Measurements from ENCODE around the gene ATOX1. TPM values are rescaled to one million over a fixed set of nuclear protein-coding genes. Genes with fewer than 3 reads are reported as not detected.
A peak's percentile ranks its signal among the peaks of the same experiment; 100 is the strongest.

ATOX1 gene
- total and polyA plus RNA-seq, 2 donors from 2014 or later = 83.2 to 611 TPM

DNA sequence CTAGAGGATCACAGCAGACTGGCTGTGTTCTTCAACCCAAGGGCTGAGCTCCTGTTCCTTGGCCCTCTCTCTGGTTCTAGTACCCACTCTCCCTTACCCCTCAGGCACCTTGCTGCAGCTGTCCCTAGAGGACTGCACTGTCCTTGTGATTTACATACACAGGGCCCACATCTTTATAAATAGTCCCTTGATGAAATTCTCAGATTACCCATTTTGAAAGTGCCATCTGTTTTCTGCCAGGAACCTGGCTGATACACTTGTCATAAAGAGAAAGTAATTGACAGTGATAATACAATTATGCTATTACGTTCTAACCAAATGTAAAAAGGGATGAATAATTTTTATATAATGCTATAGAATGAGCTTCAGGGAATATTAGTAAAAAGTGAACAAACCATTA is 55.2 kb downstream of the ATOX1 start:
- H3K27me3 ChIP-seq (ENCODE audit: control insufficient read depth, insufficient read depth, low read length) = no peaks in the 10 kb centered on the region
- no peaks in the 10 kb centered on the region for H3K9me3 ChIP-seq (ENCODE audit: control insufficient read depth in 2 of 3, insufficient read depth in 1 of 3, low read length in 3 of 3)
- FAIRE-seq (no peak), DNase-seq (no peak)
- H3K9ac ChIP-seq (ENCODE audit: low read length in 3 of 3) = no peak overlapping the region
- H3K27ac ChIP-seq (ENCODE audit: low read depth in 2 of 2, low read length in 2 of 2) = no peak overlapping the region
- TF ChIP-seq, protein P1, sequence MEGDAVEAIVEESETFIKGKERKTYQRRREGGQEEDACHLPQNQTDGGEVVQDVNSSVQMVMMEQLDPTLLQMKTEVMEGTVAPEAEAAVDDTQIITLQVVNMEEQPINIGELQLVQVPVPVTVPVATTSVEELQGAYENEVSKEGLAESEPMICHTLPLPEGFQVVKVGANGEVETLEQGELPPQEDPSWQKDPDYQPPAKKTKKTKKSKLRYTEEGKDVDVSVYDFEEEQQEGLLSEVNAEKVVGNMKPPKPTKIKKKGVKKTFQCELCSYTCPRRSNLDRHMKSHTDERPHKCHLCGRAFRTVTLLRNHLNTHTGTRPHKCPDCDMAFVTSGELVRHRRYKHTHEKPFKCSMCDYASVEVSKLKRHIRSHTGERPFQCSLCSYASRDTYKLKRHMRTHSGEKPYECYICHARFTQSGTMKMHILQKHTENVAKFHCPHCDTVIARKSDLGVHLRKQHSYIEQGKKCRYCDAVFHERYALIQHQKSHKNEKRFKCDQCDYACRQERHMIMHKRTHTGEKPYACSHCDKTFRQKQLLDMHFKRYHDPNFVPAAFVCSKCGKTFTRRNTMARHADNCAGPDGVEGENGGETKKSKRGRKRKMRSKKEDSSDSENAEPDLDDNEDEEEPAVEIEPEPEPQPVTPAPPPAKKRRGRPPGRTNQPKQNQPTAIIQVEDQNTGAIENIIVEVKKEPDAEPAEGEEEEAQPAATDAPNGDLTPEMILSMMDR (IDR thresholded peaks at IDR 0.05; ENCODE audit: borderline replicate concordance, extremely low read depth, insufficient read depth) = no peak
- H3K36me3 ChIP-seq (ENCODE audit: control insufficient read depth in 2 of 3, insufficient read depth in 3 of 3, low read length in 3 of 3) = no peaks in the 10 kb centered on the region
- peaks cover 7 to 11% (median 9%) of the 10 kb centered on the region in 3 donors for H3K4me1 ChIP-seq (ENCODE audit: control insufficient read depth in 2 of 3, insufficient read depth in 2 of 3, low read depth in 1 of 3, low read length in 3 of 3)
- H3K4me3 ChIP-seq (ENCODE audit: low read length in 3 of 3) = no peak overlapping the region
- intact Hi-C loops (cut with DNase I) = no loop called here

DNA sequence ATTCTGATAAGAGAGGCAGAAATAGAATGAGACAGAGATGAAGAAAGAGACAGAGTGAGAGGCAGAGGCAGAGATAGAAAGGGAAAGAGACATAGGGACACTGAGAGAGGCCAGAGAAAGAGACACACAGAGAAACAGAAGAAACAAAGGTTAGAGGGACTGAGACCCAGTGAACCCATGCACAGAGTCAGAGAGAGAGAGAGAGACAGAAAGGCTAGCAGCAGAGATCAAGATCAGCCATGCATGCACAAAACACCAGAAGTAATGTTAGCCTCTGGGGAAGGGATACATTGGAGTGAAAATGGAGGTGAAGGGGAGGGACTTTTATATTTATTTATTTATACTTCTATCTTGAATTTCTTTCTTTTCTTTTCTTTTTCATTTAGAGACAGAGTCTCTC is 57.6 kb downstream of the ATOX1 start:
- DNase-seq = peak in 3 of 5 donors; percentile 31 to 77 (median 77)
- TF ChIP-seq, protein P1 (IDR thresholded peaks at IDR 0.05; ENCODE audit: borderline replicate concordance, extremely low read depth, insufficient read depth) = no peak
- no peak overlapping the region for H3K27ac ChIP-seq (ENCODE audit: low read depth in 2 of 2, low read length in 2 of 2)
- no peak overlapping the region for H3K9ac ChIP-seq (ENCODE audit: low read length in 3 of 3)
- H3K4me3 ChIP-seq (ENCODE audit: low read length in 3 of 3) = peak overlapping the region in 1 of 3 donors; percentile 23
- no peaks in the 10 kb centered on the region for H3K9me3 ChIP-seq (ENCODE audit: control insufficient read depth in 2 of 3, insufficient read depth in 1 of 3, low read length in 3 of 3)
- H3K36me3 ChIP-seq (ENCODE audit: control insufficient read depth in 2 of 3, insufficient read depth in 3 of 3, low read length in 3 of 3) = no peaks in the 10 kb centered on the region
- no peaks in the 10 kb centered on the region for H3K27me3 ChIP-seq (ENCODE audit: control insufficient read depth, insufficient read depth, low read length)
- FAIRE-seq = no peak
- intact Hi-C loops (cut with DNase I) = no loop called here
- H3K4me1 ChIP-seq (ENCODE audit: control insufficient read depth in 2 of 3, insufficient read depth in 2 of 3, low read depth in 1 of 3, low read length in 3 of 3) = peaks cover 7 to 15% (median 10%) of the 10 kb centered on the region in 3 donors

DNA sequence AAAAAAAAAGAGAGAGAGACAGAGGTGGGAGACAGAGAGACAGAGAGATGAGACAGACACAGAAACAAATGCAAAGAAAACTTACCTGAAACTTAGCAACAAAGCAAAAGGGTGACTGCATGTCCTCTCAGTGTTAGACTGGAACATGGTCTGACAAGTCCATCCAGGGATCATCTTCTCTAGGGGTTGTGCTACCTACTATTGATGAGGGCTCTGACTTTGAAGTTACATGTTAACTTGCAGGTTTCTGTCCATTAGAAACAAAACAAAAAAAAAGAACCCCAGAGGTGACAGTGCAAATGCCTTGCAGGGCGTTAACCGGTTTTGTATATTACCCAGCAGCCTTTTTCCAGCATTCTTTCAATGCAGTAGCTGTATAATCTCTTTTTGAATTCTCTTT is 58.1 kb downstream of the ATOX1 start:
- intact Hi-C loops (cut with DNase I) = no loop called here
- Histone ChIP-seq H3K9ac (ENCODE audit: low read length in 3 of 3) (no peak overlapping the region), H3K27ac (ENCODE audit: low read depth in 2 of 2, low read length in 2 of 2) (no peak overlapping the region), H3K9me3 (ENCODE audit: control insufficient read depth in 2 of 3, insufficient read depth in 1 of 3, low read length in 3 of 3) (no peaks in the 10 kb centered on the region), H3K4me3 (ENCODE audit: low read length in 3 of 3) (no peak overlapping the region), H3K4me1 (ENCODE audit: control insufficient read depth in 2 of 3, insufficient read depth in 2 of 3, low read depth in 1 of 3, low read length in 3 of 3) (peaks cover 7 to 17% (median 11%) of the 10 kb centered on the region in 3 donors), H3K27me3 (ENCODE audit: control insufficient read depth, insufficient read depth, low read length) (no peaks in the 10 kb centered on the region), H3K36me3 (ENCODE audit: control insufficient read depth in 2 of 3, insufficient read depth in 3 of 3, low read length in 3 of 3) (no peaks in the 10 kb centered on the region)
- TF ChIP-seq, protein P1 (IDR thresholded peaks at IDR 0.05; ENCODE audit: borderline replicate concordance, extremely low read depth, insufficient read depth) = no peak
- FAIRE-seq (no peak), DNase-seq (no peak)

Data from kidney (tissue), 14 donors.